Left ventricle myocardium inferior (tissue), 1 donor: Measurements from ENCODE around the gene TMEM238. TPM values are rescaled to one million over a fixed set of nuclear protein-coding genes. Genes with fewer than 3 reads are reported as not detected.
"Not testable (repeated sequence)": the region's sequence is repeated elsewhere in the genome, so short reads cannot be mapped to it uniquely, and the experiment has no call there.

Experiments used
- DNase-seq: peaks from one replicate; pipeline ENCODE4 v3.0.0-alpha.2; 2020
- H3K27ac ChIP-seq: fragments of 200-600 bp; replicated peaks from 2 replicates; pipeline ENCODE4 v1.8.0; 2021
- H3K27me3 ChIP-seq: fragments of 200-600 bp; 2 replicates; pipeline ENCODE4 v1.8.0; 2021; ENCODE audit warnings: low read depth
- H3K36me3 ChIP-seq: fragments of 200-600 bp; 2 replicates; pipeline ENCODE4 v1.8.0; 2021
- H3K4me1 ChIP-seq: fragments of 200-600 bp; 2 replicates; pipeline ENCODE4 v1.8.0; 2021
- H3K4me3 ChIP-seq: fragments of 200-600 bp; 2 replicates; pipeline ENCODE4 v1.8.0; 2021; ENCODE audit warnings: mild to moderate bottlenecking, moderate library complexity
- H3K9me3 ChIP-seq: fragments of 200-600 bp; replicated peaks from 2 replicates; pipeline ENCODE4 v1.8.0; 2021
- intact Hi-C: fragments of 100-400 bp; cut with micrococcal nuclease; formaldehyde crosslinking; loops from one replicate; pipeline ENCODE4 v1.11.0; 2022
- total RNA-seq: library from RNA; stranded (reverse); fragmentation: NEBNext Ultra II Directional; extraction: Animal tissue kit (Norgen Biotek cat#: 25700); gene quantifications from one replicate; pipeline ENCODE4 v1.2.1, GENCODE V29; 2021
- TF ChIP-seq, protein P1 (sequence below): fragments of 200-600 bp; IDR thresholded peaks from 2 replicates; pipeline ENCODE4 v1.8.0; 2021; ENCODE audit warnings: antibody characterized with exemption, mild to moderate bottlenecking, borderline replicate concordance
- donor health status: DM: no; HTN: yes; CAD: no; lungs with severe emphysema.

Gene TMEM238
- total RNA-seq, 1 donor from 2014 or later, result 0.69 TPM

DNA sequence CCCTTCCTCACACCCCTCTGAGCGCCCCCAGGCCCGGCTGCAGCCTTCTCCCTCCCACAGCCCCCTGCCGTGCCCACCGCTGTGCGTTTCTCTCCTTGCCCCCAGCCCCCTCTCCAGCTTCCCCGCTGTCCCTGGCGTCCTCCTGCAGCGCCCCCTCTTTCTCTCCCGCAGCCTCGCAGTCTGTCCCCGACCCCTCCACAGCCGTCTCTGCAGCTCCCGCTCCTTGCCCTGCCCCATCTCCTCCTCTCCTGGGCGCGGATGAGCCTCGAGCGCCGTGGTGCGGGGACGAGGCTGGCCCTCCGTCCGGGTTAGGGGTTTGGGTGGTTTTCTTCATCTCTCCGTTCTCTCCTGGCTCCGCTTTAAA, 43.3 kb downstream of the TMEM238 start:
- intact Hi-C loops, result no loop called here
- Histone ChIP-seq H3K9me3 (no peaks in the 10 kb centered on the region), H3K36me3 (peaks cover 23% of the 10 kb centered on the region), H3K4me1 (peaks cover 28% of the 10 kb centered on the region), H3K27ac (no peak overlapping the region), H3K27me3 (no peaks in the 10 kb centered on the region), H3K4me3 (peak overlapping the region; percentile 75)
- no peak for DNase-seq
- TF ChIP-seq, protein P1, sequence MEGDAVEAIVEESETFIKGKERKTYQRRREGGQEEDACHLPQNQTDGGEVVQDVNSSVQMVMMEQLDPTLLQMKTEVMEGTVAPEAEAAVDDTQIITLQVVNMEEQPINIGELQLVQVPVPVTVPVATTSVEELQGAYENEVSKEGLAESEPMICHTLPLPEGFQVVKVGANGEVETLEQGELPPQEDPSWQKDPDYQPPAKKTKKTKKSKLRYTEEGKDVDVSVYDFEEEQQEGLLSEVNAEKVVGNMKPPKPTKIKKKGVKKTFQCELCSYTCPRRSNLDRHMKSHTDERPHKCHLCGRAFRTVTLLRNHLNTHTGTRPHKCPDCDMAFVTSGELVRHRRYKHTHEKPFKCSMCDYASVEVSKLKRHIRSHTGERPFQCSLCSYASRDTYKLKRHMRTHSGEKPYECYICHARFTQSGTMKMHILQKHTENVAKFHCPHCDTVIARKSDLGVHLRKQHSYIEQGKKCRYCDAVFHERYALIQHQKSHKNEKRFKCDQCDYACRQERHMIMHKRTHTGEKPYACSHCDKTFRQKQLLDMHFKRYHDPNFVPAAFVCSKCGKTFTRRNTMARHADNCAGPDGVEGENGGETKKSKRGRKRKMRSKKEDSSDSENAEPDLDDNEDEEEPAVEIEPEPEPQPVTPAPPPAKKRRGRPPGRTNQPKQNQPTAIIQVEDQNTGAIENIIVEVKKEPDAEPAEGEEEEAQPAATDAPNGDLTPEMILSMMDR, result no peak

DNA sequence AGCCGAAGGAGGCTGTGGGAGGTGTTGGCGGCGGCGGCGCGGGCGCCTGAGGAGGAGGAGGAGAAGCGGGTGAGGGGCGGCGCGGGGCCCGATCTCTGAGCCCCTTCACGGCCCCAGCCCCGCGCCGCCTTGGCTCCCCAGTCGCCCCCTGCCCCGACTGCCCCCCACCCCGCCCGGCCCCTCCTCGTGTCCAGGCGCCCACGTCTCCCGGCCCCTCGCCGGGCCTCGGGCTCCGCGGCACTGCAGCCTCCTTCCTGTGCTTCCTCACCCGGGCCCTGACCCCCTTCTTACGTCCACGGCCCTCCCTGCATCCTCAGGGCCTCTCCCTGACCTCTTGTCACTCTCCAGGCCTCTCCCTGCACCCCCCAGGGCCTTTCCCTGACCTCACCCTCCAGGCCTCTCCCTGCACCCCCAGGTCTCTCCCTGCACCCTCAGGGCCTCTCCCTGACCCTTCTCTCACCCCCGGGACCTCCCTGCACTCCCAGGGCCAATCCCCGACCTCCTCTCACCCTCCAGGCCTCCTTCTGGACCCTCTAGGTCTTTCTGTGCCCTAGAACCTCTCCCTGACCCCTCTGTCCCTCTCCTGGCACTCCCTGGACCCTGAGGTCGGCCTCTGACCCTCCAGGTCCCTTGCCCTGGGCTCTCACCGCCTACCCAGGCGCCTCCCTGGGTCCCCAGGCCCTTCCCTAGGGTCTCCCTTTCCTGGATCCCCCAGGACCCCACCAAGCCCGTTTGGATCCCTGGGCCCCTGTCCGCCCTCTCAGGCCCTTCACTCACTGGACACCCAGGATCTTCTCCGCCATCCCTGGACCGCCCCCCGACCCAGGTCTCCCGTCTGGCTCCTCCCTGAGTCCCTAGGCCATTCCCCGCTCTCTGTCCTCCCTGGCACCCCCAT, 44.0 kb downstream of the TMEM238 start:
- Histone ChIP-seq H3K9me3 (no peaks in the 10 kb centered on the region), H3K4me1 (peaks cover 28% of the 10 kb centered on the region), H3K27ac (peak overlapping the region; percentile 85), H3K4me3 (peak overlapping the region; percentile 75), H3K36me3 (peaks cover 23% of the 10 kb centered on the region), H3K27me3 (peaks cover 4% of the 10 kb centered on the region)
- DNase-seq, result no peak
- TF ChIP-seq, protein P1, result no peak
- intact Hi-C loops, result no loop called here

DNA sequence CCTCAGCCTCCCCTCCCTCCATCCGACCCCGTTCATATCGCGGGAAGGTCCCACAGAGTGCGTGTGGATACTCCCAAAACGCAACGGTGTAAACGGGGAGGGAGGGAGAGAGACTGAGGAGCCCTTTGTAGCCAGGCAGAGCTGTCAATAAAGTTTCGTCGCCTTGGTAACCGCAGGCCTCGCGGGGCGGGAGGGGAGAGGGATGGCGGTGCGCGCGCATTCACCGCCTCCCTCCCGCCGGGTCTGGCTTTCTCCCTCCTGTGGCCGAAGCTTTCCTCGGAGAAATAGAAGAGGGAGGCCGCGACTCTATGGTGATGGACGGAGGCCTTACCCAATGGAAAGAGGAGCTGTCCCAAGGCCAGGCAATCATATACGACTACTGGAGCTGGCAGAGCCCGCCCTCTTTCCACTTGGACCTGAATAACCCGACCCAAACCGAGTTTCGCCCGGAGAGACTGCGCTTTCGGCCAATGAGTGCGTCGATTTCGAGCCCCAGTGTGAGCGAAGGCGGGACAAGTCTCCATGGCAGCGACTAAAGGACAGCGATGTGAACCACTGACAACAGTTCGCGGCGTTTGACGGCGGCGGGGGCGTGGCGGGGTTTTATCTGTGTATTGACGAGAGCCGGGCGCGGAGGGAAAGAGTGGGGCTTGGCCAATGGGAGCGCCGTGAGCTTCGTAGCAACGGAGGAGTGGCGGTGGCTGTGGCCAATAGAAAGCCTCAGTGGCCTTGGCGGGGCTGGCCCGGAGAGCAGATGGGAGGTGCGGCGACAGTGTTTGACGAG, 44.8 kb downstream of the TMEM238 start, which contains the start of gene KMT5C:
KMT5C (plus strand) TSS at position 772 of the 784 bp plus-strand sequence. CDS start 2,061 bp downstream, outside the sequence.
- Histone ChIP-seq H3K9me3 (no peaks in the 10 kb centered on the region), H3K4me3 (peak within 1 kb of the TSS; percentile 75), H3K27ac (peak within 1 kb of the TSS; percentile 91), H3K27me3 (peaks cover 8% of the 10 kb centered on the region), H3K36me3 (peaks cover 23% of the 10 kb centered on the region), H3K4me1 (peaks cover 28% of the 10 kb centered on the region)
- intact Hi-C loops, result no loop called here
- TF ChIP-seq, protein P1, result peak; percentile 68
- DNase-seq, result peak; percentile 100

DNA sequence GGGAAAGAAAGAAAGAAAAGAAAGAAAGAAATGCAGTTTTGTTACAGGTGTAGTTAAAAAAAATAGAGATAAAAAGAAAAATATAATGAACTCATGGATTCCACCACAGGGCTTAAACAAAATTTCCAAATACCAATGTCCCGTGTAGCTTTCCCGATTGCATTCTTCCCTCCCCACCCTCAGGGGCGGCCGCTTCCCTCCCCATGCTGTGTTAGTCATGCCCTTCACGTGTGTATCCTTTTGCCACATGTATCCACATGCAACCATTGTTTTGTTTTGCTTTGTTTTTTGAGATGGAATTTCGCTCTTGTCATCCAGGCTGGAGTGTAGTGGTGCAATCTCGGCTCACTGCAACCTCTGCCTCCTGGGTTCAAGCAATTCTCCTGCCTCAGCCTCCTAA, 48.0 kb downstream of the TMEM238 start:
- Histone ChIP-seq H3K36me3 (no peaks in the 10 kb centered on the region), H3K4me1 (peaks cover 20% of the 10 kb centered on the region), H3K27ac (no peak overlapping the region), H3K9me3 (no peaks in the 10 kb centered on the region), H3K4me3 (no peak overlapping the region), H3K27me3 (peaks cover 24% of the 10 kb centered on the region)
- intact Hi-C loops, result no loop called here
- TF ChIP-seq, protein P1, result no peak
- no peak for DNase-seq

DNA sequence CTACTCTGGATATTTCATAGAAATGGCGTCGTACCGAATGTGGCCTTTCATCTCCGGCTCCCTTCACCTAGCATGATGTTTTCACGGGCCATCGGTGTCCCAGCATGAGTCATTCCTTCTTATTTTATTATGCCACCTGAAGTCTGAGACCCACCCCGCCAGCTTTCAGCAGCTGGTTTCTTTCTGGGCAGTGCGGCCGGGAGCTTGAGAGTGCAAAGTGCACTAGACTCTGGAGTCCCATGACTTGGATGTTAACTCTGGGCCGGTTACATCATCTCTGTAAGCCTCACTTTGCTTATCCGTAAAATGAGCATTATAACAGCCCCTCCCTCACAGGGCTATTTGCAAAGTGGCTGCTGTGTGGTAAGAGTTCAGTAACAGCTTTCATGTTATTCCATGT, 50.2 kb downstream of the TMEM238 start:
- Histone ChIP-seq H3K27me3 (peaks cover 37% of the 10 kb centered on the region), H3K4me1 (peaks cover 5% of the 10 kb centered on the region), H3K9me3 (no peaks in the 10 kb centered on the region), H3K36me3 (no peaks in the 10 kb centered on the region), H3K27ac (no peak overlapping the region), H3K4me3 (no peak overlapping the region)
- no peak for DNase-seq
- intact Hi-C loops, result no loop called here
- TF ChIP-seq, protein P1, result no peak

DNA sequence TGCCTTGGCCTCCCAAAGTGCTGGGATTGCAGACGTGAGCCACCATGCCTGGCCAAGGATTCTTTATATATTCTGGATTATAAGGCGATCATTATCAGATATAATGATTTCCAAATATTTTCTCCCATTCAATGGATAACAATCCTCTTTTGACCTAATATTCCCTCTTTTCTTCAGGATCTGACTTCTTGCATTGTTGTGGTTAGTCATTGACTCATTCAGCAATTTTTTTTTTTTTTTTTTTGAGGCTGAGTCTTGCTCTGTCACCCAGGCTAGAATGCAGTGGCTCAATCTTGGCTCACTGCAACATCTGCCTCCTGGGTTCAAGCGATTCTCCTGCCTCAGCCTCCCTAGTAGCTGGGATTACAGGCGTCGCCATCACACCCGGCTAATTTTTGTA, 54.3 kb downstream of the TMEM238 start:
- H3K27ac ChIP-seq, H3K36me3 ChIP-seq, H3K4me3 ChIP-seq, H3K9me3 ChIP-seq, DNase-seq, intact Hi-C loops, H3K4me1 ChIP-seq: not testable (repeated sequence)
- H3K27me3 ChIP-seq, result peaks cover 33% of the 10 kb centered on the region
